Thymus (tissue), 14 donors: ENCODE measurements around the gene OTOR. TPM values are rescaled to one million over a fixed set of nuclear protein-coding genes. Genes with fewer than 3 reads are reported as not detected.

ENCODE experiments used
- DNase-seq, 9 donors: peaks; one replicate each; pipeline ENCODE4 v3.0.0-alpha.2; 2013; ENCODE audit warnings: low spot score in 9 of 9, low read depth in 6 of 9, missing footprints in 1 of 9
- H3K27ac ChIP-seq, 2 donors: one replicate each; pipeline ENCODE4 v1.5.1; 2013; ENCODE audit warnings: control low read depth in 1 of 2, low read depth in 1 of 2, low read length in 1 of 2, mild to moderate bottlenecking in 1 of 2, moderate library complexity in 1 of 2
- H3K27me3 ChIP-seq, 2 donors: one replicate each; pipeline ENCODE4 v1.5.1; 2013; ENCODE audit warnings: low read length in 1 of 2; ENCODE audit not compliant: control insufficient read depth in 2 of 2, insufficient read depth in 1 of 2
- H3K36me3 ChIP-seq, 2 donors: one replicate each; pipeline ENCODE4 v1.5.1; 2013; ENCODE audit warnings: low read length in 1 of 2, mild to moderate bottlenecking in 1 of 2, moderate library complexity in 1 of 2; ENCODE audit not compliant: control insufficient read depth in 2 of 2, insufficient read depth in 2 of 2
- H3K4me1 ChIP-seq, 2 donors: one replicate each; pipeline ENCODE4 v1.5.1; 2013; ENCODE audit warnings: low read length in 2 of 2; ENCODE audit not compliant: control insufficient read depth in 2 of 2, insufficient read depth in 2 of 2
- H3K4me3 ChIP-seq, 2 donors: one replicate each; pipeline ENCODE4 v1.5.1; 2013; ENCODE audit warnings: low read length in 2 of 2, control low read depth in 1 of 2, mild to moderate bottlenecking in 1 of 2
- H3K9me3 ChIP-seq, 2 donors: one replicate each; pipeline ENCODE4 v1.5.1; 2013; ENCODE audit warnings: low read length in 1 of 2, mild to moderate bottlenecking in 1 of 2; ENCODE audit not compliant: control insufficient read depth in 2 of 2, insufficient read depth in 1 of 2
- WGBS: extraction: QIAGEN DNeasy Blood & Tissue Kit; methylation state at CpG from one replicate; pipeline ENCODE4 v1.1.7; 2013; 5-methylcytosine and 5-hydroxymethylcytosine counted together
- long read RNA-seq, 10 donors: transcript quantifications; one replicate each; lab custom pipeline, GENCODE V29; 2026
- polyA plus RNA-seq: library from polyadenylated mRNA; stranded (reverse); fragments of 200-250 nt; gene quantifications from one replicate; pipeline ENCODE4 v1.2.3, GENCODE V29; 2013
- total RNA-seq: library from RNA; stranded (reverse); fragments of 120-200 nt; gene quantifications from one replicate; pipeline ENCODE4 v1.2.4, GENCODE V29; 2013
- donor health status: healthy.

OTOR gene, protein sequence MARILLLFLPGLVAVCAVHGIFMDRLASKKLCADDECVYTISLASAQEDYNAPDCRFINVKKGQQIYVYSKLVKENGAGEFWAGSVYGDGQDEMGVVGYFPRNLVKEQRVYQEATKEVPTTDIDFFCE
- total RNA-seq: 0.19 TPM
- polyA plus RNA-seq: 1.1 TPM
- long read RNA-seq, donor 1: 0 reads
- long read RNA-seq, donor 2: 0 reads
- long read RNA-seq, donor 3: 0 reads
- long read RNA-seq, donor 4: 0 reads
- long read RNA-seq, donor 5: 0 reads
- long read RNA-seq, donor 6: 0 reads
- long read RNA-seq, donor 7: 0 reads
- long read RNA-seq, donor 8: 0 reads
- long read RNA-seq, donor 9: 0 reads
- long read RNA-seq, donor 10: 0 reads

DNA sequence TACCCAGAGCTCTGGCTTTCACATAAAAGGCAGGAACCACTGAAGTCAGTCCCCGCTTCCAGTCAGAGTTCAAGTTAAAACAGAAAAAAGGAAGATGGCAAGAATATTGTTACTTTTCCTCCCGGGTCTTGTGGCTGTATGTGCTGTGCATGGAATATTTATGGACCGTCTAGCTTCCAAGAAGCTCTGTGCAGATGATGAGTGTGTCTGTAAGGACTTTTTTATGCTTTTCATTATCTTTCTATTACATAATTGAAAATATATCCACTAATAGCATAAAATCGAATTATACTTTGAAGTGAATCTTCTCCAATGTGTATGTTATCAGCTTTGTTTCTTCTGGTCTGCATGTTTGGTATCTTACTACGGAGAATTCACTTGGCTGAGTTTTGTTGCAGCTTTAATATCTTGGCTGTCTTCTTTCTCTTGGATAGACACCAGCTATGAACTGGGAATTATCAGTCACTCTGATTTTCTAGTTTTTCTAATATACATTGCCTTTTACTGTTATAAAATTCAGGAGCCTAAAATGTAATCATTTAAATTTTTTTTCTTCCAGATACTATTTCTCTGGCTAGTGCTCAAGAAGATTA, at the start of gene OTOR:
OTOR (plus strand) TSS at position 51 of the 593 bp plus-strand sequence; CDS start at position 95, 44 bp downstream.
- no peak within 1 kb of the TSS for H3K4me3 ChIP-seq
- DNase-seq: no peak
- H3K36me3 ChIP-seq: no peaks in the 10 kb centered on the region
- no peak within 1 kb of the TSS for H3K27ac ChIP-seq
- H3K27me3 ChIP-seq: peaks cover 0 to 2% of the 10 kb centered on the region in 2 donors
- H3K4me1 ChIP-seq: no peaks in the 10 kb centered on the region
- WGBS: 94% methylated on average over 5 of the region's 5 CpGs
- no peaks in the 10 kb centered on the region for H3K9me3 ChIP-seq

DNA sequence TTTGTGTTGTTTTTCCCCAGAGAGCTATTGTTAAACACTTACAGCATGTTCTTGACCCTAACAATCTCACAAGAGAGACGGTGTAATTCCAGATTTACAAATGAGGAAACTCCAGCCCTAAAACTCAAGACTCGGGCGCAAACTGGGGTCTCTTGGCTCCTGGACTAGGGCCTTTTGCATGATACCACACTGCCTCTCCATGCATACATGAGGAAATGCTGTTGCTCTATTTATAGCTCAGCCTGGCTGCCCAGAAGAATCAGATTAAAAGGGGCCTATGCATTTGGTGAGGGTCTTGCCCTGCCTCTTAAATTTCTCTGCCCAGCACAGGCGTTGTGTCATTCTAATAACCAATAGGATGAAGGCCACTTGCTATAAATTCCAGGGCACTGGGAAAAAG, 48.9 kb upstream of the OTOR start:
- Histone ChIP-seq H3K27me3 (no peaks in the 10 kb centered on the region), H3K27ac (no peak overlapping the region), H3K4me1 (no peaks in the 10 kb centered on the region), H3K36me3 (no peaks in the 10 kb centered on the region), H3K4me3 (no peak overlapping the region), H3K9me3 (no peaks in the 10 kb centered on the region)
- whole genome bisulfite sequencing: 87% methylated on average over 4 of the region's 4 CpGs
- no peak for DNase-seq

DNA sequence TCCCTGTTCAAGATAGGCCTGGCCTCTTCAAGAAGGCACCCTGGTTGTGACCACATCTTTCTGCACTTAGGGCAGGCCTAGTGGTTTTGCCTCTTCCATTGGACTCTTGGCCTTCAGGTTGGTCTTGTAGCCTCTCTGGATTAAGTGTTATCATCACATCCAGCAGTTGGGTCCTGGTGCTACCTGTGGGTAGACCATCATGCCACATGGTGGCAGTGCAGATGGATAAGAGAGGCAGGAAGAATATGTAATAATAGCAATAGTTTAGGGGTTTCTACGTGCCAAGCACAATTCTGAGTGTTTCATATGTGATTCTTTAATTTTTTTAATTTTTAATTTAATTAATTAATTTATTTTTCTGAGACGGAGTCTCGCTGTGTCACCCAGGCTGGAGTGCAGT, 46.9 kb upstream of the OTOR start:
- Histone ChIP-seq H3K9me3 (peaks cover 0 to 7% of the 10 kb centered on the region in 2 donors), H3K27ac (no peak overlapping the region), H3K4me3 (no peak overlapping the region), H3K36me3 (no peaks in the 10 kb centered on the region), H3K27me3 (no peaks in the 10 kb centered on the region), H3K4me1 (no peaks in the 10 kb centered on the region)
- WGBS: 51% methylated on average over 3 of the region's 3 CpGs
- peak in 1 of 9 donors; percentile 10 for DNase-seq

DNA sequence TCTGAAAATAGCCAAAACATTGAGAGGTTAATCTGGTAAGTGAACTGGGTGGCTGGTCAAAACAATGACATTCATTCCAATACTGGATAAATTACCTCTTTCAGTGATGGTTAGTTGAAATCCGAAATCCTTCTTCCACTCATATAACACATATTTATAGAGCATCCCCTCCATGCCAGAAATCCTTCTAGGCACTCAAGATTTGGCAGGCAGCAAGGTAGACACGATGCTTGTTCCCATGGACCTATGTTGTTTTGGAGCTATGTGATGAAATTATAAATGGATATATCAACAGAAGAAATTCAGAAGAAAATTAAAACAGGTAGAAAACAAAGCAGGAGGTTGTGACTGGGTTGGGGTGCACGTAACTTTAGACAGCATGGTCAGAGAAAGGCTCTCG, 44.6 kb upstream of the OTOR start:
- H3K27me3 ChIP-seq: no peaks in the 10 kb centered on the region
- H3K9me3 ChIP-seq: peaks cover 0 to 7% of the 10 kb centered on the region in 2 donors
- 93% methylated on average over 4 of the region's 4 CpGs for WGBS
- no peak overlapping the region for H3K27ac ChIP-seq
- H3K36me3 ChIP-seq: no peaks in the 10 kb centered on the region
- H3K4me1 ChIP-seq: no peaks in the 10 kb centered on the region
- H3K4me3 ChIP-seq: no peak overlapping the region
- DNase-seq: no peak

DNA sequence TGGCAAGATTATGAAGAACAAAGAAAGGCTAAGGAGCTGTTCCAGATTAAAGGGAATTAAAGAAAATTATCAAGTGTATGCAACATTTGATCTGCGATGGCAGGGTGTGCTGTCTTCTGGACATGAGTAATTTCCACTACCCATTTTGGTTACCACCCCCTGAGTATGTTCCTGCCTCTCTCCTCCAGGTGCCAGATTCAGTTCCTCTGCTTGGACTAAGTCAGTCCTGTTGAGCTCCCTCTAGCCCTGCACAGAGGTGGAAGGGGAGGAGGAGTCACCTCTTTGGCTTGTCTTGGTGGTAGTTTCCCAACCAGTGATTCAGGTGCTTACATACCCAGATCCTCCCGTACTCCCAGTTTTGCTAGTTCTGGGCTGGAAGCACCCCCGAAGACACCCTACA, 40.5 kb upstream of the OTOR start:
- Histone ChIP-seq H3K27me3 (no peaks in the 10 kb centered on the region), H3K36me3 (no peaks in the 10 kb centered on the region), H3K27ac (no peak overlapping the region), H3K9me3 (peaks cover 0 to 7% of the 10 kb centered on the region in 2 donors), H3K4me1 (peaks cover 4 to 6% of the 10 kb centered on the region in 2 donors), H3K4me3 (no peak overlapping the region)
- WGBS: 92% methylated on average over 3 of the region's 3 CpGs
- DNase-seq: no peak

DNA sequence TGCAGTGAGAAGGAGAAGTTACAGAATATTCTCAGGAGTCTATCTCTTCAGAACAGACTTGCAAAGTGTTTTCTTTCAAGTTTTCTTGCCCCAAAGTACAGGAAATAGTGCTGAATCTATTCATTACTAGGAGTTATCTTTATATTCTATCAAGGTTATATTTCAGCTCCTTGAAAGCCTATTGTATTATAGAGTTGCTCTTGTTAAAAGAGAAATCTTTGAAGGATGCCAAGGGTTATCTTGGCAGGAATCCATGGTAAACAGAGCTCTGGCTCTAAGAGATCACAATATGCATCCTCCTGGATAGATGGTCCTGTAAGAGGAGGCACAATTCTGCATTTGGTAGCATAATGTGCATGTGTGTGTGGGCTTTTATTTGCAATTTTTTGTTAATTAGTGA, 39.6 kb upstream of the OTOR start:
- Histone ChIP-seq H3K4me3 (no peak overlapping the region), H3K36me3 (no peaks in the 10 kb centered on the region), H3K4me1 (peaks cover 4 to 6% of the 10 kb centered on the region in 2 donors), H3K27me3 (no peaks in the 10 kb centered on the region), H3K9me3 (peaks cover 0 to 7% of the 10 kb centered on the region in 2 donors), H3K27ac (no peak overlapping the region)
- DNase-seq: peak in 1 of 9 donors; percentile 7

DNA sequence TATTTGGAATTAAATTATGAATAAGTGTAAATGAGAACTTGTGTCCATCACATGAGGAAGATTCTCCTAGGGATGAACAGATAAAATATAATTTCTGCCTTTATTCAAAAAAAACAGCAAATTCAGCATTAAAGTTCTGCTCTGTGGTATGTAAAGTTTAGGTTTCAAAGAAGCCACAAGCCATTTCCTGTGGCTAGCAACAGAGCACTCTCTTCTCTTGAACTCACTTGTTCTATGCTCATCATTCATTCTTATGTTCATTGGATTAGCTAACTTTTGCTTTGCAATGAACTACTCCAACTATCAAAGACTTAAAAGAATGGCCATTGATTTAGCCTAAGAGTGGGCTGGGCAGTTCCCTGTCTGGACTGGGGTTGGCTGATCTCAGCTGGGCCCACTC, 39.1 kb upstream of the OTOR start:
- Histone ChIP-seq H3K4me1 (peaks cover 4 to 6% of the 10 kb centered on the region in 2 donors), H3K27me3 (no peaks in the 10 kb centered on the region), H3K9me3 (peaks cover 0 to 7% of the 10 kb centered on the region in 2 donors), H3K4me3 (no peak overlapping the region), H3K27ac (no peak overlapping the region), H3K36me3 (no peaks in the 10 kb centered on the region)
- DNase-seq: peak in 5 of 9 donors; percentile 14 to 66 (median 24)

DNA sequence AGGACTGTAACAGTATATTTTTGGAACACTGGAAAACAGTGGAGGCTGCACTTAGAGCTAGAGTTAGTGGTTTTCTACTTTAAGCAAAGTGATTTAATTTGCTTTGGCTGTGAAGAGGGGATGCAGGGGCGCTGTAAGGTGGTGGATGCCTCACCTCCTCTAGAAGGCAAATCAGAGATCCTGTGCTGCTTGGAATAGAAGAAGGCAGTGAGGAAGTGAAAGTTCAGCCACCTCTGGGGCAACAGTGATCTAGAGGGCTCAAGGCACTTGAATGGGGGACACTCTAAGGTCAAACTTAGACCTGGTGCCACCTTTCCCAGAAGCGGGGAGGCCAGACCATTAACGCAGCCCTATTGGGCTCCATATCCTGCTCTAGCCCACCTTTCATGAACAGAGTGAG, 37.4 kb upstream of the OTOR start:
- peaks cover 0 to 3% of the 10 kb centered on the region in 2 donors for H3K27me3 ChIP-seq
- no peak overlapping the region for H3K4me3 ChIP-seq
- no peak overlapping the region for H3K27ac ChIP-seq
- H3K36me3 ChIP-seq: no peaks in the 10 kb centered on the region
- no peak for DNase-seq
- 96% methylated on average over 3 of the region's 3 CpGs for WGBS
- peaks cover 0 to 5% of the 10 kb centered on the region in 2 donors for H3K9me3 ChIP-seq
- H3K4me1 ChIP-seq: peaks cover 4 to 6% of the 10 kb centered on the region in 2 donors

DNA sequence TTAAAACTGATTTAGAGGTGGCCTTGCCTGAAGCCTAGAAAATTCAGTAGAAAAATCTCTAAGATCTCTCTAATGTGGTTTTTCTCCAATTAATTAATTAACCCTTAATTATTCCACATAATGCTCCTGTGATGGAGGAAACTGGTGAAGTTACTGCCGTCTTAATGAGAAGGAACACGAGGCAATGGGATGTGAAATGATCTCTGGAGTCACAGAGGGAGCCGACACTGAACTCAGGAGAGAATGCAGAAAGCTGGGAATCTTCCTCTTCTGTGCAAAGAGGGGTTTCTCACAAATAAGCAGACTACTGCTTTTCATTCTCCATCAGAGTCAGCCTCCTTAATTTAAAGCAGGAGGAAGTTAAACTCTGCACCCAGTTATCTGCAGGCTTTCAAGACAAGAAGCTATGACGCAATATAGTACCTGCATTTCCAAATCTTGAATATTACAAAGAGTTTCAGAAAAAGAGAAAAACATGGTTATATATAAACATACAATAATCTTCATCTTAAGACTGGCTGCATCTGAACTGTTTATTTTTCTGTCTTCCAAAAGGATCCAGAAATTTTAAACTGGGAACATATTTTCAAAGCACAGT, 36.4 kb upstream of the OTOR start:
- no peak for DNase-seq

More for the DNA sequence above, 36.4 kb upstream of the OTOR start:
- peaks cover 0 to 3% of the 10 kb centered on the region in 2 donors for H3K27me3 ChIP-seq
- no peaks in the 10 kb centered on the region for H3K9me3 ChIP-seq
- WGBS: 89% methylated on average over 4 of the region's 4 CpGs
- no peak overlapping the region for H3K4me3 ChIP-seq
- peaks cover 4 to 6% of the 10 kb centered on the region in 2 donors for H3K4me1 ChIP-seq
- H3K36me3 ChIP-seq: no peaks in the 10 kb centered on the region
- no peak overlapping the region for H3K27ac ChIP-seq
